MM.1S (cell line): ENCODE results near the gene DSCAM.

Experiments
- DNase-seq: peaks from one replicate; pipeline ENCODE4 v3.0.0-alpha.2; 2015
- H2AFZ ChIP-seq: fragments of 300-600 bp; sonication (generic); 2 replicates; pipeline ENCODE4 v1.6.0; 2016; ENCODE audit warnings: antibody characterized with exemption, low read length
- H3F3A ChIP-seq: fragments of 300-600 bp; sonication (generic); 2 replicates; pipeline ENCODE4 v1.6.1; 2016; ENCODE audit warnings: mild to moderate bottlenecking, antibody characterized with exemption, low read length, moderate library complexity, mixed read lengths; ENCODE audit not compliant: insufficient read depth
- H3K27ac ChIP-seq: fragments of 300-600 bp; sonication (generic); 2 replicates; pipeline ENCODE4 v1.5.1; 2016; ENCODE audit warnings: mild to moderate bottlenecking, low read length
- H3K27me3 ChIP-seq: fragments of 300-600 bp; sonication (generic); replicated peaks from 2 replicates; pipeline ENCODE4 v1.6.0; 2016; ENCODE audit warnings: low read length; ENCODE audit not compliant: insufficient read depth
- H3K36me3 ChIP-seq: fragments of 300-600 bp; sonication (generic); replicated peaks from 2 replicates; pipeline ENCODE4 v1.6.1; 2016; ENCODE audit warnings: mild to moderate bottlenecking, low read length, mixed read lengths; ENCODE audit not compliant: insufficient read depth
- H3K4me1 ChIP-seq: fragments of 300-600 bp; sonication (generic); 2 replicates; pipeline ENCODE4 v1.6.1; 2016; ENCODE audit warnings: low read length, mixed read lengths
- H3K4me2 ChIP-seq: fragments of 300-600 bp; sonication (generic); 2 replicates; pipeline ENCODE4 v1.6.0; 2016; ENCODE audit warnings: low read depth, low read length
- H3K4me3 ChIP-seq: fragments of 300-600 bp; sonication (generic); 2 replicates; pipeline ENCODE4 v1.5.1; 2016; ENCODE audit warnings: low read length, mixed read lengths
- H3K79me2 ChIP-seq: fragments of 300-600 bp; sonication (generic); 2 replicates; pipeline ENCODE4 v1.6.1; 2016; ENCODE audit warnings: mixed run types, low read length, mixed read lengths
- H3K9ac ChIP-seq: fragments of 300-600 bp; sonication (generic); 2 replicates; pipeline ENCODE4 v1.6.1; 2016; ENCODE audit warnings: low read length, mixed read lengths
- H3K9me2 ChIP-seq: fragments of 300-600 bp; sonication (generic); replicated peaks from 2 replicates; pipeline ENCODE4 v1.6.1; 2016; ENCODE audit warnings: mild to moderate bottlenecking, low read length, mixed read lengths; ENCODE audit not compliant: insufficient read depth
- H3K9me3 ChIP-seq: fragments of 300-600 bp; sonication (generic); replicated peaks from 2 replicates; pipeline ENCODE4 v1.6.1; 2016; ENCODE audit warnings: mild to moderate bottlenecking, low read length, mixed read lengths; ENCODE audit not compliant: insufficient read depth
- H4K20me1 ChIP-seq: fragments of 300-600 bp; sonication (generic); 2 replicates; pipeline ENCODE4 v1.6.1; 2016; ENCODE audit warnings: mild to moderate bottlenecking, low read length, moderate library complexity, mixed read lengths; ENCODE audit not compliant: insufficient read depth
- EZH2 ChIP-seq: fragments of 300-600 bp; sonication (generic); optimal IDR thresholded peaks from 2 replicates; pipeline ENCODE3; 2017; ENCODE audit warnings: low read depth, mild to moderate bottlenecking, antibody characterized with exemption, low read length, mixed read lengths
- EZH2phosphoT487 ChIP-seq: fragments of 300-600 bp; sonication (generic); IDR thresholded peaks from 2 replicates; pipeline ENCODE4 v1.6.1; 2018; ENCODE audit warnings: antibody characterized with exemption, low read length
- TF ChIP-seq, protein P1 (sequence below): fragments of 300-600 bp; sonication (generic); IDR thresholded peaks from 2 replicates; pipeline ENCODE4 v1.5.1; 2016; ENCODE audit warnings: antibody characterized with exemption, low read length, mixed read lengths

Gene DSCAM

GRCh38 chr21:40244981-40245380 is 602.0 kb downstream of the DSCAM start:
- Histone ChIP-seq H3K9me3 (no peaks in the 10 kb centered on the region), H3K79me2 (no peaks in the 10 kb centered on the region), H3K27me3 (no peaks in the 10 kb centered on the region), H3K9me2 (no peaks in the 10 kb centered on the region), H3K4me2 (no peak overlapping the region), H3K36me3 (no peaks in the 10 kb centered on the region), H3K4me3 (no peak overlapping the region), H4K20me1 (no peaks in the 10 kb centered on the region), H2AFZ (no peak overlapping the region), H3K4me1 (no peaks in the 10 kb centered on the region), H3F3A (no peaks in the 10 kb centered on the region), H3K9ac (no peak overlapping the region), H3K27ac (no peak overlapping the region)
- no peak for DNase-seq
- no peak for TF ChIP-seq EZH2phosphoT487
- no peak for TF ChIP-seq EZH2
- TF ChIP-seq, protein P1, sequence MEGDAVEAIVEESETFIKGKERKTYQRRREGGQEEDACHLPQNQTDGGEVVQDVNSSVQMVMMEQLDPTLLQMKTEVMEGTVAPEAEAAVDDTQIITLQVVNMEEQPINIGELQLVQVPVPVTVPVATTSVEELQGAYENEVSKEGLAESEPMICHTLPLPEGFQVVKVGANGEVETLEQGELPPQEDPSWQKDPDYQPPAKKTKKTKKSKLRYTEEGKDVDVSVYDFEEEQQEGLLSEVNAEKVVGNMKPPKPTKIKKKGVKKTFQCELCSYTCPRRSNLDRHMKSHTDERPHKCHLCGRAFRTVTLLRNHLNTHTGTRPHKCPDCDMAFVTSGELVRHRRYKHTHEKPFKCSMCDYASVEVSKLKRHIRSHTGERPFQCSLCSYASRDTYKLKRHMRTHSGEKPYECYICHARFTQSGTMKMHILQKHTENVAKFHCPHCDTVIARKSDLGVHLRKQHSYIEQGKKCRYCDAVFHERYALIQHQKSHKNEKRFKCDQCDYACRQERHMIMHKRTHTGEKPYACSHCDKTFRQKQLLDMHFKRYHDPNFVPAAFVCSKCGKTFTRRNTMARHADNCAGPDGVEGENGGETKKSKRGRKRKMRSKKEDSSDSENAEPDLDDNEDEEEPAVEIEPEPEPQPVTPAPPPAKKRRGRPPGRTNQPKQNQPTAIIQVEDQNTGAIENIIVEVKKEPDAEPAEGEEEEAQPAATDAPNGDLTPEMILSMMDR = no peak

DNA sequence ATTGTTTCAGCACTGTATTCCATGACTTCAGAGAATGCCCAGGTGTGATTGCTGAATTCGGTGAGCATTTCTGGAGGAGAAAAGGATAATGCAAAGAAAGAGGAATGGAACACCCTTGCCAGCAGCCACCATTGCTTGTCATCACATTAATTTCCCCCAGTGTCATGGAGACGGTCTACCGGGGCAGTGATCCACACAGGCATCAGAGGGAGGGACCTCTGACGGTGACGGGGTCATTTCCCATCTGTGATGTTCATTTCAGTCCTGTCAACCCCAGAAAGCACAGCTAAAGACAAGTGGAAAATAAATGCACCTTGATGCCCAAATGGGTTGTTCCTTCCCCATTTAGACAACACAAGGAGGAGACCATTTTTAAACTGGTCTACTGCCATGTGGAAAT is 603.3 kb downstream of the DSCAM start:
- TF ChIP-seq EZH2 (no peak), EZH2phosphoT487 (no peak)
- TF ChIP-seq, protein P1 = no peak
- Histone ChIP-seq H3K27me3 (no peaks in the 10 kb centered on the region), H3K36me3 (no peaks in the 10 kb centered on the region), H3K9ac (no peak overlapping the region), H3F3A (no peaks in the 10 kb centered on the region), H3K4me2 (no peak overlapping the region), H3K79me2 (no peaks in the 10 kb centered on the region), H3K4me1 (no peaks in the 10 kb centered on the region), H3K9me2 (no peaks in the 10 kb centered on the region), H3K4me3 (no peak overlapping the region), H2AFZ (no peak overlapping the region), H4K20me1 (no peaks in the 10 kb centered on the region), H3K9me3 (no peaks in the 10 kb centered on the region), H3K27ac (no peak overlapping the region)
- DNase-seq = no peak

DNA sequence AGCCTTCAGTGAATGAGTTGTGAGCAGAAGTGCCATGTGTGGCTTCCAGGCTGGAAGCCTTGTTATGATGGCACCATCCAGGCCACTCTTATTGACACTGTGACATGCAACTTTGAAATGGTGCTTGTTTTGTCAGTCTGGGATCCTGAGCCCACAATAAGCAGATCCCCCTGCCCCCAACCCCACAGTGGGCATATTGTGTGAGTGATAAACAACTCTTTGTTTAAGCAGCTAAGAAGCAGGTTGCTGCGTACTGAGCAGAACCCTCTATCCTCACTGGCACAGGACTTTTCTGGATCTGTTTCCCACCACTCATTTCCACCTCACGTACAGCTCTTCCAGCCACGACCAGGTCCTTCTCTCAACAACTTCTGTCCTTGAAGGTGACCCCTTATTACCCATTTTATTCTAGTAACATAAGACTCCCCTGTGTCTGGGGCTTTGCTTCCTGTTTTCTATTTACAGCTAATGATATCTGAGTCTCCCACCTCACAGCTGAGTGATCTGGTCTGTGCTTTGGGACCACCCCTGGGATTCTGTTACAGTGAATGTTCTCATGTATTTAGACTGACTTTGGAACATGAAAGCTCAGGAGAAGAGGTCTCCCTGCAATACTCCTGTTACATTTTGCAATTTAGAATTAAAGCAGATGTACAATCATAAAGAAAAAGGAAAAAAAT is 604.2 kb downstream of the DSCAM start:
- H4K20me1 ChIP-seq = no peaks in the 10 kb centered on the region
- H3K4me1 ChIP-seq = no peaks in the 10 kb centered on the region
- TF ChIP-seq, protein P1 = no peak
- TF ChIP-seq EZH2 (no peak), EZH2phosphoT487 (no peak)
- H3K36me3 ChIP-seq = no peaks in the 10 kb centered on the region
- H3K9me3 ChIP-seq = no peaks in the 10 kb centered on the region
- no peaks in the 10 kb centered on the region for H3K79me2 ChIP-seq
- no peak overlapping the region for H3K4me2 ChIP-seq
- H3K4me3 ChIP-seq = no peak overlapping the region
- H3K9me2 ChIP-seq = no peaks in the 10 kb centered on the region
- H3F3A ChIP-seq = no peaks in the 10 kb centered on the region
- no peaks in the 10 kb centered on the region for H3K27me3 ChIP-seq
- H3K27ac ChIP-seq = no peak overlapping the region
- H2AFZ ChIP-seq = peak overlapping the region; percentile 24; the same call in 1 of the 2 replicates
- no peak for DNase-seq
- no peak overlapping the region for H3K9ac ChIP-seq
